Heart left ventricle (tissue), 13 donors: ENCODE measurements around the gene S100A3.

Experiments
- POLR2A ChIP-seq, 2 donors: fragments of 450-650 bp; IDR thresholded peaks; one replicate each; pipeline ENCODE4 v1.6.1; 2017; ENCODE audit warnings: antibody characterized with exemption in 2 of 2, mild to moderate bottlenecking in 2 of 2, moderate library complexity in 2 of 2
- TF ChIP-seq, protein P1 (sequence below), 12 donors: fragments of 200-600 bp; sonication (generic) in 4 of 12; IDR thresholded peaks; one replicate each; pipeline versions ENCODE4 v1.5.0 to v1.8.0; 2018 to 2022; ENCODE audit warnings: antibody characterized with exemption in 12 of 12, mild to moderate bottlenecking in 5 of 12
- donor health status: ischemic (EF 13 %, LVEDD 7.1; RV severe dilation, severe dysfunction).
- donor health status: DM: no; HTN: yes; CAD: no.
- donor health status: DM: no; HTN: no; CAD: no.
- donor health status: ischemic (EF 25% LVEDD 6.9; RV normal size, moderate dysfunction).
- donor health status: ischemic (EF 25% LVEDD 5.7; RV mildly dilated, moderate dysfunction).
- donor health status: ischemic (EF 35%, LVEDD 5.7; RV mildly dilated, moderate dysfunction).
- donor health status: nonischemic (EF 11% LVEDD 7.7; RV severe dilation, severe dysfunction).
- donor health status: DM: yes; HTN: yes; CAD: no.
- donor health status: PGD.
- donor health status: ischemic (EF 29% LVEDD 5.4; RV normal size, mild dysfunction).
- donor health status: nonischemic (EF 23%, LVEDD 6.1; RV moderate dilation, normal function).

DNA sequence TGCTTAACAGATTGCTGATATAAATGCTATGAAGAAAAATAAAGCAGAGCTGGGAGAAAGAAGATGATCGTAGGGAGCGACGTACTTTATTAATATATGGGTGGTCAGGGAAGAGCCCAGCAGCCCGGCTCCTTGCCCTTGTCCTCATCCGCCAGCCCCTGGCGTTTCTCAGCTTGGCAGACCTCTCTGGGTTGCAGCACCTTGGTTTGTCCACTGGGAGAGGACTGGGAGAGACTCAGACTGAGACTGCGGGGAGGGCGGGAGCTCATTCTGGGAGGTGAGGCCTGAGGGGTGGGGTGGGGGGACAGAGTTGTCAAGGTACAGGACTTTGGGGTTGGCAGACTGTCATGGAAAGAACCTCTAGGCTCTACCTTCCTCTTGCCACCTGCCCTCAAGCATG, 3.3 kb upstream of the S100A3 start:
- no peak for TF ChIP-seq POLR2A (IDR thresholded peaks at IDR 0.05)
- TF ChIP-seq, protein P1, sequence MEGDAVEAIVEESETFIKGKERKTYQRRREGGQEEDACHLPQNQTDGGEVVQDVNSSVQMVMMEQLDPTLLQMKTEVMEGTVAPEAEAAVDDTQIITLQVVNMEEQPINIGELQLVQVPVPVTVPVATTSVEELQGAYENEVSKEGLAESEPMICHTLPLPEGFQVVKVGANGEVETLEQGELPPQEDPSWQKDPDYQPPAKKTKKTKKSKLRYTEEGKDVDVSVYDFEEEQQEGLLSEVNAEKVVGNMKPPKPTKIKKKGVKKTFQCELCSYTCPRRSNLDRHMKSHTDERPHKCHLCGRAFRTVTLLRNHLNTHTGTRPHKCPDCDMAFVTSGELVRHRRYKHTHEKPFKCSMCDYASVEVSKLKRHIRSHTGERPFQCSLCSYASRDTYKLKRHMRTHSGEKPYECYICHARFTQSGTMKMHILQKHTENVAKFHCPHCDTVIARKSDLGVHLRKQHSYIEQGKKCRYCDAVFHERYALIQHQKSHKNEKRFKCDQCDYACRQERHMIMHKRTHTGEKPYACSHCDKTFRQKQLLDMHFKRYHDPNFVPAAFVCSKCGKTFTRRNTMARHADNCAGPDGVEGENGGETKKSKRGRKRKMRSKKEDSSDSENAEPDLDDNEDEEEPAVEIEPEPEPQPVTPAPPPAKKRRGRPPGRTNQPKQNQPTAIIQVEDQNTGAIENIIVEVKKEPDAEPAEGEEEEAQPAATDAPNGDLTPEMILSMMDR (IDR thresholded peaks at IDR 0.05): no peak
